Pancreas (tissue), 10 donors: Measurements from ENCODE around the gene CBLN3. TPM values are rescaled to one million over a fixed set of nuclear protein-coding genes. Genes with fewer than 3 reads are reported as not detected.

Source experiments
- ATAC-seq, 4 donors: fragments of 200-7000 bp; cut with Tn5 transposase; one replicate each; pipeline versions ENCODE4 v1.8.0 to v1.9.1; 2020; ENCODE audit warnings: mild to moderate bottlenecking in 4 of 4, moderate library complexity in 4 of 4
- DNase-seq, 6 donors: peaks; one replicate each; pipeline ENCODE4 v3.0.0-alpha.2; 2020
- FAIRE-seq: peaks from 2 replicates; lab custom pipeline; 2012; peaks lifted over from hg19 to GRCh38; lab: Jason Lieb, UNC
- H3K27ac ChIP-seq, 4 donors: fragments of 200-600 bp; sonication (generic); 1 replicate in 3 of 4; 2 replicates in 1 of 4; pipeline versions ENCODE4 v1.5.0 to v1.8.0; 2020
- H3K27me3 ChIP-seq, 4 donors: fragments of 200-600 bp; one replicate each; pipeline ENCODE4 v1.8.0; 2021
- H3K36me3 ChIP-seq, 3 donors: fragments of 200-600 bp; sonication (generic) in 1 of 3; one replicate each; pipeline versions ENCODE4 v1.5.0 to v1.8.0; 2020 to 2021
- H3K4me1 ChIP-seq, 3 donors: fragments of 200-600 bp; one replicate each; pipeline ENCODE4 v1.8.0; 2021
- H3K4me3 ChIP-seq, 4 donors: fragments of 200-600 bp; sonication (generic) in 2 of 4; one replicate each; pipeline versions ENCODE4 v1.5.0 to v1.8.0; 2020 to 2021
- H3K9me3 ChIP-seq, 4 donors: fragments of 200-600 bp; one replicate each; pipeline ENCODE4 v1.8.0; 2021
- CTCF ChIP-seq, 4 donors: fragments of 200-600 bp; sonication (generic) in 3 of 4; IDR thresholded peaks; one replicate each; pipeline versions ENCODE4 v1.5.0 to v1.8.0; 2021; ENCODE audit warnings: antibody characterized with exemption in 4 of 4
- WGBS, 2 donors: extraction: QIAGEN DNeasy Blood & Tissue Kit; methylation state at CpG; one replicate each; pipeline ENCODE4 v1.1.7; 2013; 5-methylcytosine and 5-hydroxymethylcytosine counted together
- intact Hi-C, 3 donors: fragments of 100-400 bp; cut with DNase I; formaldehyde crosslinking; loops; one replicate each; pipeline versions ENCODE4 v1.11.1 to v1.14.2; 2022
- polyA plus RNA-seq, 2 donors: library from polyadenylated mRNA; stranded (reverse); fragments of 200-250 nt; gene quantifications; one replicate each; pipeline ENCODE4 v1.2.3, GENCODE V29; 2013
- total RNA-seq, 6 donors: library from RNA; stranded (reverse); fragmentation: NEBNext Ultra II Directional in 4 of 6; extraction: Animal tissue kit (Norgen Biotek cat#: 25700) in 4 of 6; gene quantifications; one replicate each; pipeline versions ENCODE4 v1.2.1 to v1.2.4, GENCODE V29; 2021 to 2023
- donor health status: healthy with polysubstance abuse.
- donor health status: DM: no; HTN: no; CAD: no; lungs with moderate emphysema.
- donor health status: DM: no; HTN: no; CAD: no.
- donor health status: control.
- donor health status: control.
- donor health status: Bipolar disorder and iron deficiency.
- donor health status: DM: yes; HTN: yes; CAD: no.
- donor health status: DM: no; HTN: no; CAD: no.
- donor health status: DM: no; HTN: no; CAD: no.
- donor health status: DM: yes; HTN: yes; CAD: no.

CBLN3 gene
- total and polyA plus RNA-seq, 8 donors, result 0.47 to 5.6 (median 0.81) TPM

- intact Hi-C loops, result no loop called here
- H3K4me3 ChIP-seq, result no peak overlapping the region
- 77 to 85% methylated on average over 15 of the region's 15 CpGs for WGBS, 2 donors
- DNase-seq, result no peak
- no peaks in the 10 kb centered on the region for H3K4me1 ChIP-seq
- no peak for TF ChIP-seq CTCF (IDR thresholded peaks at IDR 0.05)
- H3K9me3 ChIP-seq, result no peaks in the 10 kb centered on the region
- H3K36me3 ChIP-seq, result no peaks in the 10 kb centered on the region
- H3K27me3 ChIP-seq, result no peaks in the 10 kb centered on the region
- no peak for ATAC-seq
- FAIRE-seq, result no peak
- H3K27ac ChIP-seq, result no peak overlapping the region
These were observed 49.3 kb downstream of the CBLN3 start for GRCh38 chr14:24379907-24380730.

- Histone ChIP-seq H3K27ac (no peak overlapping the region), H3K27me3 (no peaks in the 10 kb centered on the region), H3K9me3 (no peaks in the 10 kb centered on the region), H3K4me1 (no peaks in the 10 kb centered on the region), H3K4me3 (no peak overlapping the region), H3K36me3 (no peaks in the 10 kb centered on the region)
- intact Hi-C loops, result no loop called here
- DNase-seq (no peak), ATAC-seq (peak in 1 of 4 donors; percentile 42), FAIRE-seq (no peak)
- 60 to 65% methylated on average over 7 of the region's 7 CpGs for WGBS, 2 donors
- no peak for TF ChIP-seq CTCF (IDR thresholded peaks at IDR 0.05)
These were observed 50.2 kb downstream of the CBLN3 start for GRCh38 chr14:24378981-24379906.

- Histone ChIP-seq H3K4me1 (no peaks in the 10 kb centered on the region), H3K27me3 (no peaks in the 10 kb centered on the region), H3K36me3 (no peaks in the 10 kb centered on the region), H3K4me3 (no peak overlapping the region), H3K9me3 (no peaks in the 10 kb centered on the region), H3K27ac (no peak overlapping the region)
- TF ChIP-seq CTCF (IDR thresholded peaks at IDR 0.05), result no peak
- 81 to 88% methylated on average over 3 of the region's 3 CpGs for WGBS, 2 donors
- FAIRE-seq (no peak), DNase-seq (no peak), ATAC-seq (no peak)
- intact Hi-C loops, result no loop called here
These were observed 51.1 kb downstream of the CBLN3 start for GRCh38 chr14:24378327-24378726.

GRCh38 chr14:24377657-24378056, 51.8 kb downstream of the CBLN3 start:
- peak in 3 of 4 donors; percentile 21 to 48 (median 39) for ATAC-seq
- Histone ChIP-seq H3K4me1 (no peaks in the 10 kb centered on the region), H3K36me3 (no peaks in the 10 kb centered on the region), H3K27ac (no peak overlapping the region), H3K9me3 (no peaks in the 10 kb centered on the region), H3K4me3 (no peak overlapping the region), H3K27me3 (no peaks in the 10 kb centered on the region)
- 74 to 75% methylated on average over 2 of the region's 2 CpGs for WGBS, 2 donors
- no peak for DNase-seq
- no peak for FAIRE-seq
- intact Hi-C loops, result no loop called here
- TF ChIP-seq CTCF (IDR thresholded peaks at IDR 0.05), result no peak
